ENCODE measurements around the gene CD9.

CD9 gene

DNA sequence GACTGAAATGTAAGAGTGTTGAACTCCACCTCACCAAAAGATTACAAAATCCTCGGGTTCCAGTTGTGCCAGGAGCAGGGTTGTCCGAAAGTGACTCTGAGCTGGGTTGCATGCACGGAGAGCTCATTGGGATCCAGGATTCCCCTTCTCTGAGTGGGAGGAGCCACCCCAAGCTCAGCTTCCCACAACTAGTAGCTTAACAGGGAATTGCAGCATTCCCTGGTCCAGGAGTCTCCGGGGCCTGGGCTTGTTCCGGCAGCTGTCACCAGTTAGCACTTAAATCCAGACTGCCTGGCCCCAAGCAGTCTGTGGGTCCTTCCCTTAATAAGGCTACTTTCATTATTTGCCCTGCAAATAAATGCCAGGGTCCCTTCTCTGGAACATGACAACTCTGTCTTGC is 50.1 kb downstream of the CD9 start:
- no peak for DNase-seq

DNA sequence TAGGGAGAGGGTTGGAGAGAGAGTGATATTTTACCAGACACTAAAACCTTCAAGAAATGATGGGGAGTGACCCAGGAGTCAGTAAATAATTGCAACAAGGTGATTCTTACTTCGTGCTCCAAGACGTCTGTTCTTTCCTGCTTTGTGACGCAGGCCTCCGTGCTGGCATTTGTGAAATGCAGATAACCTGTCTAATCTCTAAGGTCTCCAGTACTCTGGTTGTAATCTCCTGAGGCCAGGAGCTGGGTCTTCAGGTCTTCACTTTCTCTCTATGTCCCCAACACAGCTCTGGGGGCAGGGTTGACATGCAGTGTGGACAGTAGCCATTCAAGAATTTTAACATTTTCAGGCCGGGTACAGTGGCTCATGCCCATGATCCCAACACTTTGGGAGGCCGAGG is 53.1 kb downstream of the CD9 start:
- no peak for DNase-seq

DNA sequence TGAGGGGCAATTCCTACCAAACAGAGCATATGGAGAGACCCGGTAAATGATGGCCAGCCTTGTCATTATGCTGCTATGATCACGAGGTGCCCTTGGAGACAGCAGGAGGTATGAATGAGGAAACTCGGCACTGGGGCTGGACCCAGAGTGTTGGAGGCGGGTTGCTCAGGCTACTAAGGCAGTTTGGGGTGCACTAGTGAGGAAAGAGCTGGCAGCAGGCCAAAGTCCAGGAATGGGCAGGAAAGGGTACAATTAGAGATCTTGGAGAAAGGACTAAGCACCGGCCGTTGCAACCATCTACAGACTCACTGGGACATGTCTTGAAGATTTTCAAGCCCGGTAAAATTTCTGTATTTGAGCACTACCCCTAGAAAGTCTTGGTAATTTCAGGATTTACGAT is 54.3 kb downstream of the CD9 start:
- DNase-seq: no peak

DNA sequence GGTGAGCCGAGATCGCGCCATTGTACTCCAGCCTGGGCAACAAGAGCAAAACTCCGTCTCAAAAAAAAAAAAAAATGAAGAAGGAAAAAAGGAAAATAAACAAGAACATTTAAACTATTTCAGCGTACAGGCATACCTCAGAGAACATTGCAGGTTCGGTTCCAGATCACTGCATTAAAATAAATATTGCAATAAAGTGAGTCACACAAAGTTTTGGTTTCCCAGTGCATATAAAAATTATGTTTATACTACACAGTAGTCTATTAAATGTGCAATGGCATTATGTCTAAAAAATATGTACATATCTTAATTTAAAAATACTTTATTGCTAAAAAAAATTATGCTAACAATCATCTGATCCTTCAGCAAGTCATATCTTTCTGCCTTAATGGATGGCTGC is 56.8 kb downstream of the CD9 start:
- DNase-seq: no peak

DNA sequence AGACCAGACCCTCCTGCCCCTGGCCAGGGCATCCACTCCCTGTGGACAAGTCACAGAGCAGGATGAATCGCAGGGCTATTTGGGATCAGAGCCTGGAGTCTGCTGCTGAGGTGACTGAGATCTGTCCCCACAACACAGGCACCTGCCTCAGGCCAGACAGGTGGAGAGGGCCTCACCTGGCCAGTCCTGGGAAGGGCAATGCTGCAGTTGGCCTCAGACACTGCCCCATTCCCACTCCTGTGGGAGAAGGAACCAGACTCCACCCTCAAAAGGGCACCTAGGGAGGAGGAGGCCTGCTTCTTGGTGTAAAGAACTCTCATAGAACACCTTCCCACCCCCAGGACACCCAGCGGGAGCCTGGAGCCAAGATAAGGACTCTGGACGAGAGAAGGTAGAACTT is 62.0 kb downstream of the CD9 start:
- no peak for DNase-seq

DNA sequence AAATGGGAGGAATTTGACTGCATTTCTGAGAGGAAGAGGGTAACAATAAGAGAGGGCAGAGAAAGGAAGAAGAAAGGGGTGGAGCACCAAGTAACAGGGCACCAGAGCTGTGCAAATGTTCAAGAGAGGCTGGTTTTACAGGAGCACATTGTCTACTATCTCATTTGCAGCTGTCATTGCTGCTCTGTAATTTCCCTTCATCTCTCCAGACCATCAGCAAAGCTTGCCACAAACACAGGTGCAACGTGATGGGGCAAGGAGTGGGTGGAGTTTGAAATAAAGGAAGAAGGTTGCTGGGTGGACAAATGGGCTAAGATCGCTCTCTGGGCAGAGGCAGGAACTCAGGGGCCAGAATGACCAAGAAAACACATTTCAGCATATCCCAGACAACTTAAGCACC is 62.4 kb downstream of the CD9 start:
- no peak for DNase-seq

DNA sequence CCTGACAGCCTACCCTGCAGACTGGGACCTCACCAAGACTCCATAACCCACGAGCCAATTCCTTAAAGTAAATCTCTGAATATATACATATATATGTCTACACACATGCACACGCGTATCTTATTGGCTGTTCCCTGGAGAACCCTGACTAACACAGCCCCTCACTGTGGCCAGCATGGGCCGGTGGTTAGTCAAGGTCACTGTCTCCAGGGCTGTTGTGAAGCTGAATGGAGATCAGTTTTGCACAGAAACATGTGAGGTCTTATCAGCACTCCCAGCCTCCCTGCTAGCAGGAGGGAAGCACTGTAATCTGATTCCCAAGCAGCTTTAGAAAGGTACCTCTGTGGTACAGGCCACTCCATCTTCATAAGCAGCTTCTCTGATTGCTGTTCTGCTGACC is 63.7 kb downstream of the CD9 start:
- no peak for DNase-seq

DNA sequence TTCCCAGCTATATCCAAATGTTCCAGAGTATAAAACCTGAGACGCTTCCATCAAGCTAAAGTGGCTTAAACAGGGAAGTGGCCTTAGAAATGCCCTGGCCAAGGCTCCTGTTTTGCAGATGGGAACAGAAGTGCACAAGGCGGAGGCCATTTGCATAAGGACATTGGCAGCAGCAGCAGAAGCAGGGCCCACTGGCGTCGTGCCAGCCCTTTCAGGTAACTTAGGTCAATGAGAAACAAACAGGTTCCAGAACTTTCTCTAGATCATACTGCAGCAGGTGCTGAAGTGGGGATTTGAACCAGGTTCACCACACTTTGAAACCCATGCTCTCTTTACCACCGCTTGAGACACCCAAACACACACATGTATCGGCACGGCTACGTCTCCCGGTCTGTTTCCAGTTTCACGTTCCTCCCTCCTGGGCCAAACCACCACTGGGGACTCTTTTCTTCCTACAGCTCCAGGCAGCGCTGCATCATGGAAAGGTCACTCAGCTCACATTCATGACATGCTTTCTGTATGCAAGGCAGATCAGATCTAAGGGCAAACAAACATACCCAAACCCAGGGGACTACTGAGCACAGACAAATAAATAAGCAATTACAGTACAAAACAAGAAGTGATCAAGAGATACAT is 64.3 kb downstream of the CD9 start:
- DNase-seq: no peak

DNA sequence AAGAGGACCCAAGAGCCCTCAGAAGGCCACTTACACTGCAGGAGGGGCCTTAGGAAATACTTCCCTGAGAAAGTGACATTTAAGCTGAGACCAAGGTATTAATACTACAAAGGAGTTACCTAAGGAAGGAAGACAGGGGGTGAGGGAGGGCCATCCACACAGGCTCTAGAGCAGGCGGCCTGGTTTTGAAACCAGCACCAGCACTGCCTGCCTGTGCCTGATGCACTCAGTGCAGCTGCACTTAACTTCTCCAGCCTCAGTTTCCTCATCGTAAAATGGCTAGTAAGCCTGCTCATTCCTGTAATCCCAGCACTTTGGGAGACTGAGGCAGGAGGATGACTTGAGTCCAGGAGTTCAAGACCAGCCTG is 64.8 kb downstream of the CD9 start:
- DNase-seq: no peak

DNA sequence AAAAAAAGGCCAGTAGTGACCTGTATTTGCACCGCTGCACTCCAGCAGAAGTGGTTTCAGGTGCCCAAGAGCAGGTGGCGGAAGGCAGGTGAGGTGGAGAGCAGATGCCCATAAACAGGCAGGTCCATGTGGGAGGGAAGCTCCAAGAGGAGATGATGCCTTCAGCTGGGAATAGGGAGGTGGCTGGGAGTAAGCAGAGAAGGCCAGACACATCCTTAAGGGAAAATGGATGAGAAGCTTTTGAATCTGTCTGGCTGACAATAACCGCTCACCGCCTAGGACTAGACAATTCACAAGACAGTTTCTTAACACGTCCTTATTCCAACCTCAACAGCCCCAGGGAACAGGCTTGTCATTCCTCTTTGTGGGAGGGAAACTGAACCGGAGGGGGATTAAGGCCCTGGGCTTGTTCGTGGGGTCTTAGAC is 66.4 kb downstream of the CD9 start:
- DNase-seq: no peak

DNA sequence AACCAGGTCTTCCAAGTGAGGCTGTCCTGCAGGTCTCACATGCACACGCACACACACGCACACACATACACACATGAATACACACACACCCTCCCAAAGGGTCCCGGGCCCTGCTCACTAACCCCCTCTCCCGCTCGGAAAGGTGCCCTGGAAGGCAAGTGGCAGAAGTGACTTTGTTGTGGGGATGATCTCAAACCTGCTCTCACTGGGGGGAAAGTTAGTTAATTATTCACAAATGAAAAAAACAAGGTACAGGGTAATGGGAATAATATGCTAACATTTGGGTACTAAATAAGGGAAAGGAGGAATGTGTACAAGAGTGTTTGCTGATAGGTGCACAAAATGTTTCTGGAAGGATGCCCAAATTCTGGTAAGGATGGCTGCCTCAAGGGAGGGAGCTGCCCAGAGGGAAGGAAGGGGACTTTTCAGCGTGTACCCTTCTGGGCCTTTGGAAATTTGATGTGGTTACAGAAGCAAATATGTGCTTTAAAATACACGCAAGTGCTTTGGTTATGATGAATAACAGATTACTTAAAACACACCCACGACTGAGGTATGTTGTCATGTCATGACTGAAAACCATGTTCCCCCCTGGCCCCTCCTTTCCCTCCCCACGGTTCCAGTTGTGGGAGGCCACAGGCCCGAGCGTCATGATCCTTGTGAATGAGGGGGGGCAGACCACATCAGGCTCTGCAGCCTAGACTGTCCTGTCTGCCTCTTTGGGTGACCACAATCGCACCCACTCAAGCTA is 66.9 kb downstream of the CD9 start:
- DNase-seq: no peak

DNA sequence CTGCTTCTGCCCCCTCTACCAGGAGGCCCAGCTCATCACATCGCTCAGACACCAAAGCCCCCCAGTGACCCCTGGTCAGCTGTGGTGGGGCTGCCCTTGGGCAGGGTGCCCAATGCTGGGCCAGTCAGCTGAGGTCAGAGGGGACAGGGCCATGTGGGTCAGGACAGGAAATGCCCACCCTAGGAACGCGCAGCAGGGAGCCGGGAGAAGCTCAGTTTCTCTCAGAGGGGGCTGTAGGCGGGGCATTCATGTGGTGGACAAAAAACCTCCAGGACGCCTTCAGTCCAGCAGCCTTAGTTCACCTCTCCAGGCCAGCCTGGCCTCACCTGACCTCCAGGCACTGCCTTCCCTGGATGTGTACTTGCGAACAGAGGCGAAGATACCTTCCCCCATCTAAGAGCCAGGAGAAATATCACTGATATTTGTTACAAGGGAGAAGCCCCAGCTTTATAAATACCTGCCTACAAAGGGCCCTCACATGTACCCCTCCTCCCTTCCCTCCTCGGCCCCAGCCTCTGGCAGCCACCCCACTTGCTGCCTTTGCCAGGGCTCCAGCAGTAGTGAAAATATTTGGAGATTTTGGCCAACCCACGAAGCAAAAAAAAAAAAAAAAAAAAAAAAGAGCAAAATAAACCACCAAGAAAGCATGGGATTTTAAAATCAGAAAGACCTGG is 68.4 kb downstream of the CD9 start:
- DNase-seq: no peak

DNA sequence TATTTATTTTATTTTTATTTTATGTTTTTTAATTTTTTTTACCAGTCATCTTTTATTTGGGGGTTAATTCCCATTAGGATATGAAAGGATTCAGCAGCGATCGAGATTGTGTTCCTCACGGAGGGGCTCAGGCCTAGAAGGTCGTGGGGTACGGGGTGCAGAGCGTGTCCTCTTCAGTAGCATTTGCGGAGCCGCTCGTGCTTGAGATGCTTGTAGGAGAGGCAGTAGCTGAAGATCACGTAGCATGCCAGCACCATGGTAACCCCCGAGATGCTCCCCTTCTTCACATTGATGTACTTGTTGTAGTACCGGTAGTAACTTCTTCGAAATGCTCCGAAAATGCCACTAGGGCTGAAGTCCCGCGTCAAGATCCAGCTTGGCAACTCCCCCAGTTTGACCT is 69.8 kb downstream of the CD9 start:
- no peak for DNase-seq

DNA sequence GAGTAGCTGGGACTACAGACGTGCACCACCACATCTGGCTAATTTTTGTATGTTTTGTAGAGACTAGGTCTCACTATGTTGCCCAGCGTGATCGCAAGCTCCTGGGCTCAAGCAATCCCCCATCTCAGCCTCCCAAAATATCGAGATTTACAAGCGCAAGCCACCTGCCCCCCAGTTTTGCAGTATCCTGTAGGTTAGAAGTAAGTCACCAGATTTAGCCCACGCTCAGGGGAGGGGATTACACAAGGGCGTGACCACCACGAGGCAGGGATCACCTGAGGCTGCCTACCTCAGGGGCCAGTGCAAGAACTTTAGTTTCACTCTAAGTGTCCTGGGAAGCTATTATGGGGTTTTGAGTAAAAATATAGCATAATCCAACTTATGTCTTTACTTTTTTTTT is 71.1 kb downstream of the CD9 start:
- no peak for DNase-seq

DNA sequence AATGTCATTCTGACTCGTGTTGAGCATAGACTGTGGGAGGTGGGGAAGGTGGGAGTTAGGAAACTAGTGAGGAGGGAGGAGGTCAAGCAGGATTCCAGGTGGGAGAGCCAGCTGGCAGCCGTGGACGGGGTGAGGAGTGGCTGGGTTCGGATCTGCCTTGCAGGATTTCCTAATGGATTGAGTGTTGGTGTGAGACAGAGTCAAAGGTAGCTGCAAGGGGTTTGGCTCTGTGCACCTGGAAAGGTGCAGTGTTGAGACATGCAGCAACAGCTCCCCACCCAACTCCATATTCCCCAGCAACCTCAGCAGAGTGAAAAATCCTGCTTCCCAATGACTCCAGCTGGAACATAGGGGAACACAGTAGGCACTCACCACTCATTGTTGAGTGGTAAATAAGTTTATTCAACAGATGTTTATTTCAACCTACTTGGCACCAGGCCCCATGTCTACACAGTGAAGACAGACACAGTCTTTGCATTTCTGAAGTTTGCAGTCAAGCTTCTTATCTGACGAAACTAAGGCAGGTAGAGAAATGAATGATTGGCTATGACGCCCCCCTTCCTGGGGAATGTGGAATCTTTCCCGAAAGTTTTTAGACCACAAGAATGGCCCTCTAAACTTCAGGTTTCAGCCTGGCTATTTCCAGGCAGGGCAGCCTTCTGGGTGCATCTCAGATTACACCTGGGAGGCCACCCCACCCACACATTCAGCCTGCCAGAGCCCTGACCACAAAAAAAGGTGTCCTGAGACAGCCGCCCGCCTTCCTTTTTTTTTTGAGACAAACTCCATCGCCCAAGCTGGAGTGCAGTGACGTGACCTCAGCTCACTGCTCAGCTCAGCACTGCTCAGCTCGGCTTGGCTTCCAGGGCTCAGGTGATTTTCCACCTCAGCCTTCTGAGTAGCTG is 72.4 kb downstream of the CD9 start:
- no peak for DNase-seq

DNA sequence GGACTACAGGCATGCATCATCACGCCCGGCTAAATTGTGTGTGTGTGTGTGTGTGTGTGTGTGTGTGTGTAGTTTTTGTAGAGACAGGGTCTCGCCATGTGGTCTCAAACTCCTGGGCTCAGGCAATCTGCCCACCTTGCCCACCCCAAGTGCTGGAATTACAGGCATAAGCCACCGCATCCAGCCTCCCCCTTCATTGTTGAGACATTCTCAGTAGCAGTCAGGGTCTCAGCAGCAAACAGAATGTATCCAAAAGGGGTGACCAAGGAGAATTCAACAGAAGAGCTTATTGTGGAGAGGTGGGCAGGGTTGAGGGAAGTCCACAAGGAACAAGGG is 73.0 kb downstream of the CD9 start:
- DNase-seq: no peak

DNA sequence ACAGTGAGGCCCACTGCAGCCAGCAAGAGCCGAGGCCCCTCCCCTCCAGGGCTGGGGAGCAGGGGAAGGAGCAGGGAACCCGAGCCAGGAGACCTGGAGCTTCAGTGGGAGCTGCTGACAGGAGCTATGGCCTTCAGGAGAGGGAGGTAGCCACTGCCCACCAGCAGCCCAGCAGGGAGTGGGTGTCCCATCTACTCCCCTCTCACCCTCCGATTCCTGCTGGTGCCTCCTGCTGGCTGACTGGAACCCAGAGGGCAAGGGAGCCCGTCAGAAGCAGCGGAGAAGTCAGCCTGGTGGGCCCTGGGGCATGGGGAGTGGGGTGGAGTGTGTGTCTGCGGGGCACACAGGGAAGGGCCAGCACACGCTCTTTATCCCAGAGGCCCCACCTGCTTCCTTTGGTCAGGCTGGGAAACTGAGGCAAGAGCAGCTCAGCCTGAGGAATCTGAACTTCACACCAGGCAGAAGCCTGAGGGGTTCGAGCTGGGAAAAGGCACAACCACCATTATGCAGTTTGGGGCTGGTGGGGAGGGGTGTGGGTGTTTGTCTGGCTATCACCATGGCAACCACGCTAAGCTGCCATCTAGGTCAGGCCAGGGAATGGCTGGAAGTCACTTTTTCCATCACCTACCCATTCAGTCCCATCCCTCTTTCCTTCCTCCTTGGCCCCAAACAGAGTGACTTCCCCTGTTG is 73.5 kb downstream of the CD9 start:
- no peak for DNase-seq

DNA sequence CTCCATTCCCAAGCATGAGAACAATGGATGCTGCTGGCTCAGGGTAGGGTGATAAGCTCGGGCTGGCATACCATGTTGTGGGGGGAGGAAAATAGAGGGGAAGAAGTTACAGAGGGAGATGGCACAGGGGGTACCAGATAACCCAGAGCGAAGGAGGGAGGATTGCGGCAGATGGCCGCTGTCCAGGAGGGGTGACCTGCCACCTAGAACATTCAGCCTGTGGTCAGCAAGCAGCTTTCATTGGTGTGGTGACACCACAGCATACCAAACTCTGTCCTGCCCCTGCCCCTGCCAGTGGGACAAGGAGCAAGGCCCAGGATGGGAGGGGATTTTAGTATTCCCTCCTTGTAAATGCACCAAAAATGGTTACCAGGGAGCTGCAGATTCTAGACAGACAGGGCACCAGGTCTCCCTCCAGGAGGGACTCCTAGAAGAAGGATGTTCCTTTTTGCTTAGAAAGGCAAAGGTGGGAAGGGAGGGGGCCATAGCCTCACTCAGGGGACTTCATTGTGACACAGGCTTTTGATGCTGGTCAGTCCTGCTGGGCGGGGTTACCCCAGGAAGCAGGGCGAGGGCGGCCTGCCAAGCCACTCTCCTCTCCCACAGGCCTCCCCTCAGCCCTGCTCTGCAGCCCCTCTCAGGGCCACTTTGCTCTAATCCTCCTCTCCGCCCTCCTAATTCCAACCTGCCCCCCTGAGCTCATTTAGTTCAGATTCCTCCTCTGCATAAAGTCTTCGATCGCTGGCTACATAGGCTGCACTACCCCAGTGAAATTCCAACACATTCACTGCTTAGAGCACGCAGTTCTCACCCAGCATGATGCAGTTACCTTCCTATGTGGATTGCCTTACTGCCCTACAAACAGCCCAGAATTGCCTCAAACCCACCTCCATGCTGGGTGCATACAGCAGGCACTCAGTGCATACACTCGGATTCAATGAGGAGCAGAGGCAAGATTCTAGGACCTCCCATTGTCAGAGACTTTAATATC is 74.3 kb downstream of the CD9 start:
- DNase-seq: no peak

DNA sequence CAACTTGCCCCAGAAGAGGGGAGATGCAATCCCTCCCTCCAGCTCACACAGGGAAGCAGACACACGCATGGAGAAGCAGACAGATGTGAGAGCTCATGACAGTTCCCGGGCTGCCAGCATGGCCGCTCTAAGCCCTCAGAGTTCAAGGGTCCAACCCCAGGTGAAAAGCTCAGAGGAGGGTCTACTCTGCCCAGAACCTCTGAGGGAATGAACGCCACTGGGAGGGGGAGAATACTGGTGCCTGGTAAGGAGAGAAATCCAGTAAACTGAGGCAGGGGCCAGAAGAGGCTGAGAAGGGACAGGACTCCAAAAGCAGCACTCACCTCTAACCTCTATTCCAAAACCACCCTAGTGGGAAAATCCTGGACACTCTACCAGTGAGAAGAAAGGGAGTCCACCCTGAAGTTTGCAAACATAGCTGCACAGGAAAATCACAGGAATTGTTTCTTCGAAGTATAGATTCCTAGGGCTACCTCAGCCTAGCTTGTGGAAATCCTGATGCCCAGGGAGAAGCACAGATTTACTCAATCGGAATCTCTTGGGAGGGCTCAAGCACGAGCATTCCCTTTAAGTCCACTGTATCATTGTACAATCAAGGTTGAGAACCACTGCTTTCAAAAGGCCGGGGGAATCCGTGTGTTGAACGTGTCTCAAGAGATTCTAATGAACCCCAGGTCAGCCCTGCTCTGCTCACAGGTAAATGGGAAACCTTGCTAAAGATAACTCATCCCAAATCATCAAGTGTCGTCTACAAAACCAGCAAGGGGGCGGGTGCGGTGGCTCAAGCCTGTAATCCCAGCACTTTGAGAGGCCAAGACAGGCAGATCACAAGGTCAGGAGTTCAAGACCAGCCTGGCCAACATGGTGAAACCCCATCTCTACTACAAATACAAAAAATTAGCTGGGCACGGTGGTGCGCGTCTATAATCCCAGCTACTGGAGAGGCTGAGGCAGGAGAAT is 76.0 kb downstream of the CD9 start:
- DNase-seq: no peak

DNA sequence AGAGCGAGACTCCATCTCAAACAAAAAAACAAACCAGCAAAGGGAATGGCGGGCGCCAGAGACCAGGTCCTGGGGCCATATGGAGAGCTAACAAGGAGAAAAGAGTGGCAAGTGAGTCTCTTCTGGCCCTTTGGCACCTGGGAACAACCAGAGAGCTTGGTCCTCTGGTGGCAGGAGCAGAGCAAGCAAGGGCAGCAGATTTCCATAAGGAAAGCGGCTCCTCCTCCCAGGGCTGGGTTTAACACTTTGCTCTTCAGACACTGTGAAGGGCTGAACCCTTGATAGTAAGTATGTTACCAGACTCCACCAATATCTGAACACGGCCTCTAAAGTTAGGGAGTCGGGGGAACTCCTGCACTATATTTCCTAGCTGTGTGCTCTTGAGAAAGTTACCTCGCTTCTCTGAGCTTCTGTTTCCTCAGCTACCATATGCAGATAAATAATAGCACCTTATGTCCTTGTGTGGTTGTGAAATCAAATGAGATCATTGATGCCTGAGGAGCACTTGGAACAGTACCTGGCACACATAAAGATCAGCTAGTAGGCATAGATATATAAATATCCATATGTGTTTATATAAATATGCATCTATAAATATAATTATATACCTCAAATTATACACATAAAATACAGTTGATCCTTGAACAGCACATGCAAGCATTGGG is 76.9 kb downstream of the CD9 start:
- no peak for DNase-seq
